AG09309 (cell line): ENCODE data around the gene PTGER1.

Source experiments
- DNase-seq: peaks from one replicate; pipeline ENCODE4 v3.0.0-alpha.2; 2010; ENCODE audit warnings: low read depth
- H3K4me3 ChIP-seq: 2 replicates; pipeline ENCODE4 v1.5.1; 2011; ENCODE audit warnings: mild to moderate bottlenecking, low read depth, low read length, moderate library complexity; ENCODE audit not compliant: control insufficient read depth
- CTCF ChIP-seq: IDR thresholded peaks from 2 replicates; pipeline ENCODE4 v1.5.1; 2011; ENCODE audit warnings: mild to moderate bottlenecking, low read depth, low read length, inconsistent platforms; ENCODE audit not compliant: insufficient read depth, control insufficient read depth; ENCODE audit errors: missing control alignments

PTGER1 gene

GRCh38 chr19:14492756-14493337, 17.7 kb upstream of the PTGER1 start:
- no peak for DNase-seq
- TF ChIP-seq CTCF = no peak
- no peak overlapping the region for H3K4me3 ChIP-seq

- H3K4me3 ChIP-seq = no peak overlapping the region
- TF ChIP-seq CTCF = no peak
- DNase-seq = no peak
Observed at GRCh38 chr19:14487370-14488125, 12.4 kb upstream of the PTGER1 start.

- no peak for DNase-seq
- TF ChIP-seq CTCF = no peak
- H3K4me3 ChIP-seq = no peak overlapping the region
Observed at GRCh38 chr19:14482172-14482941, 7.2 kb upstream of the PTGER1 start.

- no peak for DNase-seq
- no peak overlapping the region for H3K4me3 ChIP-seq
- no peak for TF ChIP-seq CTCF
Observed at GRCh38 chr19:14480700-14481079, 5.5 kb upstream of the PTGER1 start.

GRCh38 chr19:14479975-14480699, 5.0 kb upstream of the PTGER1 start:
- peak; percentile 77 for TF ChIP-seq CTCF
- no peak overlapping the region for H3K4me3 ChIP-seq
- no peak for DNase-seq

- H3K4me3 ChIP-seq = no peak overlapping the region
- DNase-seq = no peak
- TF ChIP-seq CTCF = no peak
Observed at GRCh38 chr19:14479309-14479974, 4.3 kb upstream of the PTGER1 start.
